HG03460 (cell line): ENCODE results near the gene CXCR6.

ENCODE experiments used
- ATAC-seq: cut with Tn5 transposase; IDR thresholded peaks from one replicate; pipeline ENCODE4 v1.9.1; 2021; ENCODE audit not compliant: unreplicated experiment

CXCR6 gene

GRCh38 chr3:45943207-45943846, at the start of gene CXCR6:
Gene CXCR6 (plus strand): TSS chr3:45943464. CDS start chr3:45946482, 3,018 bp downstream.
- no peak for ATAC-seq

GRCh38 chr3:45894015-45894414, 49.2 kb upstream of the CXCR6 start:
- ATAC-seq, result no peak

GRCh38 chr3:45895686-45896468, 47.4 kb upstream of the CXCR6 start:
- ATAC-seq, result no peak

- no peak for ATAC-seq
Measured at GRCh38 chr3:45896956-45897355, 46.3 kb upstream of the CXCR6 start.

GRCh38 chr3:45904931-45905330, 38.3 kb upstream of the CXCR6 start:
- no peak for ATAC-seq

- ATAC-seq, result no peak
Measured at GRCh38 chr3:45905755-45906154, 37.5 kb upstream of the CXCR6 start.

- ATAC-seq, result no peak
Measured at GRCh38 chr3:45906681-45907407, 36.4 kb upstream of the CXCR6 start.

- ATAC-seq, result no peak
Measured at GRCh38 chr3:45907769-45908705, 35.2 kb upstream of the CXCR6 start.

- ATAC-seq, result no peak
Measured at GRCh38 chr3:45908761-45909160, 34.5 kb upstream of the CXCR6 start.

GRCh38 chr3:45909542-45909941, 33.7 kb upstream of the CXCR6 start:
- no peak for ATAC-seq

- no peak for ATAC-seq
Measured at GRCh38 chr3:45910892-45911291, 32.4 kb upstream of the CXCR6 start.

GRCh38 chr3:45911511-45912226, 31.6 kb upstream of the CXCR6 start:
- ATAC-seq, result no peak

GRCh38 chr3:45912435-45912834, 30.8 kb upstream of the CXCR6 start:
- ATAC-seq, result no peak

GRCh38 chr3:45914362-45915058, 28.8 kb upstream of the CXCR6 start:
- no peak for ATAC-seq

GRCh38 chr3:45915059-45915439, 28.2 kb upstream of the CXCR6 start:
- ATAC-seq, result no peak

- peak; percentile 94 for ATAC-seq
Measured at GRCh38 chr3:45915518-45916231, 27.6 kb upstream of the CXCR6 start.

- ATAC-seq, result no peak
Measured at GRCh38 chr3:45917146-45917898, 25.9 kb upstream of the CXCR6 start.
